Stimulated activated CD8-positive, alpha-beta memory T cell treated with anti-CD3 and anti-CD28 coated beads, Interleukin-15, amount 100 ng/mL, for 4 hours (primary cell): ENCODE data around the gene HGF.
"Not testable (repeated sequence)": the region's sequence is repeated elsewhere in the genome, so short reads cannot be mapped to it uniquely, and the experiment has no call there.

Source experiments
- DNase-seq, 2 donors: peaks; one replicate each; pipeline ENCODE4 v3.0.0-alpha.2; 2020; ENCODE audit warnings: low read depth in 2 of 2

The HGF gene

DNA sequence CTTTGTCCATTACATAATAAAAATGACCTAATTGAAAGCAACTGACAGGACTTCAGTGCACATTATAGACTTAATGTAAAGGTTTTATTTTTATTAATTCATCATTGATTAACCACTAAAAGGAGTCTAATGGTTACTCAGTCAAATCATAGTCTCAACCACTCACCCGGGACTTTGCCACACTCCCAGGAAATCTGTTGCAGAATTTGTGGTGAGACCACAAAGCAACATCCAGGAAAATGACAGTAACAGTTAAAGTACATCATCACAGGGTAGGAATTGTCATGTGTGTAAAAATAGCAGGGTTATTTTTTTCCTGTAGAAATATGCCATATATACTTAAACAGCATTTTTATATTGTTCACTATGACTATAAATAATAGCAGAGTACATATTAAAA is 6.3 kb upstream of the HGF start:
- no peak for DNase-seq

- DNase-seq = no peak
Observed at GRCh38 chr7:81775560-81775959, 5.7 kb upstream of the HGF start.

GRCh38 chr7:81774551-81774950 is 4.7 kb upstream of the HGF start:
- no peak for DNase-seq

- no peak for DNase-seq
Observed at GRCh38 chr7:81770728-81771223, 929 bp upstream of the HGF start.

DNA sequence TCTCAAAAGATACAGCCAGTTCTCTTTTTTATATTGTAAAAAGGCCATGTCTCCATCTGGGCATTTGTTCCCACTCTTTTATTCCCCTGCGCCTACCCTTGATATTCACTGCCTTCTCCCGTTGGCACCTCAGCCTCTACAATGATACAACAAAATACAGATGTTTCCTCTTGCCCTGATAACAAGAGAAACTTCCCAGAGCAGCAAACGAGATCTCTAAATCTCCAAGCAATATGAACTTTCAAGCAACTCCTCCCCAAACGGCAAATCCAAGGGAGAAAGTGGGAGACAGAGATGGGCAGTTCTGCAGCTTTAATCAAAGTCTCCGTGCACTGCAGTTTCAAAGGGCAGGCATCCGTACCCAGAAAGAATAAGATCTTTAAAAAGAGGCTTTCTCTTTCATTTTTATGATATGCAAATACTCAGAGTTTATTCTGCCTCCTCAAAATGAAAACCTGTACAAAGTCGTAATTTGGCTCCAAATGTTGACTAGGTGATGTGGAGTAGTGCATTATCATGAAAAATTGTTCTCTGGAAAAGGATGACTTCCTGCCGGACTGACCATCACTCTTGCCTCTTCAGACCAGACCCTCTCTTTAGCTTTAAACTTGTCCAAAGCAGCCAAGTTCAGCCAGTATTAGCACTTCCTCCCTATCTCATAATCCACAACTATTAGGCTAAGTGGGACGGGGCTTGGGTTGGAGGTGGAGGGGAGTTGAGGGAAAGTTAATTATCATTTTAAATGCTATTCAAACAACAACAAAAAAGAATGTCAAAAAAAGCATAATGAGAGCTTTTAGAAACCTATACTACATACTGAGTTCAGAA is 682 bp downstream of the HGF start:
- no peak for DNase-seq

GRCh38 chr7:81767926-81768325 is 1.9 kb downstream of the HGF start:
- no peak for DNase-seq

- DNase-seq = no peak
Observed at GRCh38 chr7:81761821-81762220, 8.0 kb downstream of the HGF start.

- DNase-seq = no peak
Observed at GRCh38 chr7:81761031-81761430, 8.8 kb downstream of the HGF start.

- no peak for DNase-seq
Observed at GRCh38 chr7:81754918-81755696, 14.7 kb downstream of the HGF start.

DNA sequence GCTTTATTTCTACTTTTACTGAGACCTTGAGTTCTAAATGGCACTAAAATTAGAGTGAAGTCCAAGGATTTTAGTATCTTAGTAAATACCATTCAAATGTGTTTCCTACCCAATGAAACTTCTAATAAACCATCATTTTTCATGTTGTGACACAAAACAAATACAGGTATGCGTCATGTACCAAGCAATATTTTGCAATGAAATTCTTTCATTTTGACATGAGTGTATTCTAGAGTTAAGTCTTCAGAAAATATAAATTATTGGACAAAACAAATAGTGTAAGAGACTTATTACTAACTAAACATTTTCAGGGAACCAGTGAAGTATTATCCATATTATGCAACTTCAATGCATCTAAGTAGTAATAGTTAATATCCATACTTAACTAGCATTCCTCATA is 16.5 kb downstream of the HGF start:
- DNase-seq = no peak

DNA sequence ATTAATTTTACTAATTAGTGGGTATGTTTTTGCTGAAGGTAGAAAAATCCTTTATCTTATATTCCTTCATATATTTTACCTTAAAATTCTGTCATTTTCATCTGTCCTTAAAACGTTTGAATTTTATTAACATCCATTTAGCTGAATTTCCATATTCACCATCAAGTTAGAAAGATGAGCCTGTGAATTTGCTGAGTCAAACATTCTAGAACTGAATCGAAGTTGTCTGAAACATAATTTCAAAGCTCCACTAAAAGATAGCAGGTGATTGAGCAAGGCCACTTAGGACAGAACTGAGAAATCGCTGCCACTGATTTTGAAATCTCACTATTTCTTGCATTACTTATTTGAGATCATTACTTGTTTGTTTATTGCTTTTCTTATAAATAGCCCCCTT is 17.5 kb downstream of the HGF start:
- DNase-seq = no peak

DNA sequence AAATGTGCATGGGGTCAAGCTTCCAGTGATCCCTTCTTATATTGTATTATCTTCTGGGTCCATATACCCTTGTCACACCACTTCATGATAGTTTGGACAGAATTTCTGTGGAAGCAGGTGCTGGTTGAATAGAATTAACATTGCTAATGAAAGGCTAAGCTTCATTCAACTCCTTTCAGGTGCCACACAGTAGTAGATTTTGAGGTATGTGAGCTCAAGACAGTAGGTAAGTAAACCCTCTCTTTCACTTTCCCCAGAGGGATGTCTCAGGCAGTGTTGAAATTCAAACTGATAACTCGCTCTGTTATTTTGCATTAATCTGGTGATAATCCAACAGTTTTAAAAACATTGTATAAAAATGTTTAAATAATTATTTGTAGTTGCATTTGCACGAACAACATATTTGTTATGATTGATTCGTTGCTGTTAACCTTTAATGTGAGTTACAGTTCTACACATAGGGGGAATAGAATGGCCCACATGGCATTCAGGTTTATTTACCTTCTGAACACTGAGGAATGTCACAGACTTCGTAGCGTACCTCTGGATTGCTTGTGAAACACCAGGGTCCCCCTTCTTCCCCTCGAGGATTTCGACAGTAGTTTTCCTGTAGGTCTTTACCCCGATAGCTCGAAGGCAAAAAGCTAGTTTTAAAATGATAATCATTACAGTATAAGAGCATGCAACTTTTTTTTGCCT is 18.1 kb downstream of the HGF start:
- DNase-seq = no peak

- no peak for DNase-seq
Observed at GRCh38 chr7:81745637-81746036, 24.2 kb downstream of the HGF start.

DNA sequence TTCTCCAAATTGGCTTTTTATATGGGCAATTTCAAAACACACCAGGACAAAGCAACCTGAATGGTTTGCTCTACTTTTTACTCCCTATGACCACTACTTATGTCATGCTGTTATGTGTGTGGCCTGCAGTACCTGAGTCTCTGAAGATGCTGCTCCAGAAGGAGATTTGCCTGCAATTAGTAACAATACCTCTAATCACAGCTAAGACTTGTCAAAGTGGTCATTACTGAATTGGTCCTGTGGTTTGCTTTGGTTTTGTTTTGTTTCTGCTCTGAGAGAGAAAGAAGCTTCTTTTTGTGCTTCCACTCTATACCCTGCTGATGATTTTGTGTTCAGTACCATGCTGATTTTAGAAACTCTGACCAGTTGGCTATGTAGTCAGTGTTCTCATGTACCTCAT is 25.5 kb downstream of the HGF start:
- no peak for DNase-seq

- no peak for DNase-seq
Observed at GRCh38 chr7:81743665-81744064, 26.2 kb downstream of the HGF start.

DNA sequence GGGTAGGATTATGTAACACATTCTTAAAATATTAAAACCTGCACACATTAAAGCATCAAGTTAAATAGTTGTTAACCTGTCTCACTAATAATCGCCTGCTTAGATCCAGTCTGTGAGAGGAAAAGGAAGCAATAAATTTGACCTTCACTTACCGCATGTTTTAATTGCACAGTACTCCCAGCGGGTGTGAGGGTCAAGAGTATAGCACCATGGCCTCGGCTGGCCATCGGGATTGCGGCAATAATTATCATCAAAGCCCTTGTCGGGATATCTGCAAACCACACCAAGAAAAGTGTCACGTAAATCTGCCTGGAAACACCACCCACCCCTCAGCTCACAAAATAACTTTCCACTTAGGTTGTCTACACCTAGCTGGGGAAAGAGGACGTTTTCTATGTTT is 26.6 kb downstream of the HGF start:
- no peak for DNase-seq

GRCh38 chr7:81740403-81740802 is 29.4 kb downstream of the HGF start:
- no peak for DNase-seq

GRCh38 chr7:81736091-81736490 is 33.8 kb downstream of the HGF start:
- DNase-seq = no peak

DNA sequence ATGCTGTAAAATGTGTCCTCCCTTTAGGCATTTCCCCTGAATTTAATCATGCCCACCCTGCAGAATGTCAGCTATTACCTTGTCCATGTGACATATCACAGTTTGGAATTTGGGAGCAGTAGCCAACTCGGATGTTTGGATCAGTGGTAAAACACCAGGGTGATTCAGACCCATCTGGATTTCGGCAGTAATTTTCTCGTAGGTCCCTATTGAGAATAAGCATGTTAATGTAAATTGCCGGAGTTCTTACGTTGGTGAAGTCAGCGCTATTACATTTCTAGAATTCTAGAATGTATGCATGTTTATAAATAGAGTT is 44.1 kb downstream of the HGF start:
- no peak for DNase-seq

- DNase-seq = no peak
Observed at GRCh38 chr7:81725003-81725811, 44.6 kb downstream of the HGF start.

DNA sequence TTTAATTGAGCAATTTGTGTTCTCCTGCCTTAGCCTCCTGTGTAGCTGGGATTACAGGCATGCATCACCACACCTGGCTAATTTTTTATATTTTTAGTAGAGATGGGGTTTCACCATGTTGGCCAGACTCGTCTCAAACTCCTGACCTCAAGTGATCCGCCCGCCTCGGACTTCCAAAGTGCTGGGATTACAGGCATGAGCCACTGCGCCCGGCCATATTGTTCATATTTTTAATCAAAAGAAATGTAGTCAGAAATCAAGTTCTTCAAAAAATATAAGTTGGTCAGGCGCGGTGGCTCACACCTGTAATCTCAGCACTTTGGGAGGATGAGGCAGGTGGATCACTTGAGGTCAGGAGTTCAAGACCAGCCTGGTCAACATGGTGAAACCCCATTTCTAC is 47.6 kb downstream of the HGF start:
- not testable (repeated sequence) for DNase-seq

GRCh38 chr7:81721437-81721836 is 48.4 kb downstream of the HGF start:
- no peak for DNase-seq
